Left renal pelvis (tissue), 4 donors: Measurements from ENCODE around the gene ZNF319. TPM values are rescaled to one million over a fixed set of nuclear protein-coding genes. Genes with fewer than 3 reads are reported as not detected.

Experiments used
- DNase-seq, 4 donors: peaks; one replicate each; pipeline ENCODE4 v3.0.0-alpha.2; 2013; ENCODE audit warnings: low read depth in 4 of 4, low spot score in 3 of 4
- polyA plus RNA-seq, 4 donors: library from polyadenylated mRNA; unstranded; fragments of 120-200 nt; gene quantifications; one replicate each; pipeline ENCODE4 v1.2.1, GENCODE V29; 2013; ENCODE audit not compliant: insufficient read length in 4 of 4

ZNF319 gene
- polyA plus RNA-seq, 4 donors, result 9.5 to 12.9 (median 10.5) TPM

- DNase-seq, result no peak
Measured at GRCh38 chr16:57957673-57958392, 42.6 kb downstream of the ZNF319 start.

GRCh38 chr16:57956924-57957672, 43.4 kb downstream of the ZNF319 start:
- DNase-seq, result no peak

GRCh38 chr16:57956270-57956808, 44.1 kb downstream of the ZNF319 start:
- DNase-seq, result no peak

GRCh38 chr16:57955572-57956188, 44.8 kb downstream of the ZNF319 start:
- DNase-seq, result no peak

- DNase-seq, result no peak
Measured at GRCh38 chr16:57953857-57954256, 46.6 kb downstream of the ZNF319 start.

GRCh38 chr16:57952909-57953308, 47.6 kb downstream of the ZNF319 start:
- no peak for DNase-seq

GRCh38 chr16:57951204-57951960, 49.1 kb downstream of the ZNF319 start:
- DNase-seq, result no peak

- no peak for DNase-seq
Measured at GRCh38 chr16:57950382-57950781, 50.1 kb downstream of the ZNF319 start.

GRCh38 chr16:57949595-57950238, 50.8 kb downstream of the ZNF319 start:
- no peak for DNase-seq

- DNase-seq, result no peak
Measured at GRCh38 chr16:57949013-57949412, 51.5 kb downstream of the ZNF319 start.

GRCh38 chr16:57948027-57948426, 52.4 kb downstream of the ZNF319 start:
- no peak for DNase-seq

GRCh38 chr16:57947261-57947660, 53.2 kb downstream of the ZNF319 start:
- no peak for DNase-seq

- DNase-seq, result no peak
Measured at GRCh38 chr16:57946181-57946801, 54.2 kb downstream of the ZNF319 start.

GRCh38 chr16:57945740-57946138, 54.7 kb downstream of the ZNF319 start:
- no peak for DNase-seq

- peak in 2 of 4 donors; percentile 12 to 45 for DNase-seq
Measured at GRCh38 chr16:57944970-57945739, 55.3 kb downstream of the ZNF319 start.
